Right renal pelvis (tissue), 4 donors: ENCODE measurements around the gene MT1G. TPM values are rescaled to one million over a fixed set of nuclear protein-coding genes. Genes with fewer than 3 reads are reported as not detected.
"Not testable (repeated sequence)": the region's sequence is repeated elsewhere in the genome, so short reads cannot be mapped to it uniquely, and the experiment has no call there.

ENCODE experiments used
- DNase-seq, 4 donors: peaks; one replicate each; pipeline ENCODE4 v3.0.0-alpha.2; 2013; ENCODE audit warnings: low read depth in 4 of 4, low spot score in 3 of 4, missing footprints in 1 of 4
- polyA plus RNA-seq, 4 donors: library from polyadenylated mRNA; unstranded; fragments of 120-200 nt; gene quantifications; one replicate each; pipeline ENCODE4 v1.2.1, GENCODE V29; 2013; ENCODE audit not compliant: insufficient read length in 4 of 4

Gene MT1G
- polyA plus RNA-seq, 4 donors: 16.8 to 231 (median 62.7) TPM

GRCh38 chr16:56623637-56624036 lies 44.2 kb downstream of the MT1G start:
- no peak for DNase-seq

DNA sequence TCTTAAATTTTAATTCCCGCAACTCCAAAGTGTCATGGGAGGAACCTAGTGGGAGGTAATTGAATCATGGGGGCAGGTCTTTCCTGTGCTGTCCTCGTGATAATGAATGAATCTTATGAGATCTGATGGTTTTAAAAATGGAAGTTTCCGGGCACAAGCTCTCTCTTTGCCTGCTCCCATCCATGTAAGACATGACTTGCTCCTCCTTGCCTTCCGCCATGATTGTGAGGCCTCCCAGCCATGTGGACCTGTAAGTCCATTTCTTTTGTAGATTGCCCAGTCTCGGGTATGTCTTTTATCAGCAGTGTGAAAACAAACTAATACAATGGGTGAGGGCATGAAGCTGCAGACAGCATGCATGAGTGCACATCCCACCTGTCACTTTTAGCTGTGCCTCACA lies 44.7 kb downstream of the MT1G start:
- not testable (repeated sequence) for DNase-seq

- DNase-seq: not testable (repeated sequence)
These were observed 46.0 kb downstream of the MT1G start for GRCh38 chr16:56621665-56622445.

GRCh38 chr16:56620339-56620897 lies 47.4 kb downstream of the MT1G start:
- no peak for DNase-seq

DNA sequence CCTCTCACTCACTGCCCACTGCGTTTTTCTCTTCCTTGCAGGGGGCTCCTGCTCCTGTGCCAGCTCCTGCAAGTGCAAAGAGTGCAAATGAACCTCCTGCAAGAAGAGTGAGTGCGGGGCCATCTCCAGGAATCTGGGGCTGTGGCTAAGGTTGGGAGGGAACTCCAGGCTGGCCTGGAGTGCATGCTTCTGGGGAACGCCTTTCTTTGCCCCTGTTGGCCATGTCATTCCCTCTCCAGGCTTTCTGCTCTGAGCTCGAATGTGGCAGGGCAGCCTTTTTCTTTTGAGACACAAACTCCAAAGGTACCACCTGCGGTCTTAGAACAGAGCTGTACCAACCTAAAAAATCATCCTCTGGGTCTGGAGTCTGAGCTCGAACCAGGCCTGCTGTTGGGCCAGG lies 49.7 kb downstream of the MT1G start:
- DNase-seq: no peak

DNA sequence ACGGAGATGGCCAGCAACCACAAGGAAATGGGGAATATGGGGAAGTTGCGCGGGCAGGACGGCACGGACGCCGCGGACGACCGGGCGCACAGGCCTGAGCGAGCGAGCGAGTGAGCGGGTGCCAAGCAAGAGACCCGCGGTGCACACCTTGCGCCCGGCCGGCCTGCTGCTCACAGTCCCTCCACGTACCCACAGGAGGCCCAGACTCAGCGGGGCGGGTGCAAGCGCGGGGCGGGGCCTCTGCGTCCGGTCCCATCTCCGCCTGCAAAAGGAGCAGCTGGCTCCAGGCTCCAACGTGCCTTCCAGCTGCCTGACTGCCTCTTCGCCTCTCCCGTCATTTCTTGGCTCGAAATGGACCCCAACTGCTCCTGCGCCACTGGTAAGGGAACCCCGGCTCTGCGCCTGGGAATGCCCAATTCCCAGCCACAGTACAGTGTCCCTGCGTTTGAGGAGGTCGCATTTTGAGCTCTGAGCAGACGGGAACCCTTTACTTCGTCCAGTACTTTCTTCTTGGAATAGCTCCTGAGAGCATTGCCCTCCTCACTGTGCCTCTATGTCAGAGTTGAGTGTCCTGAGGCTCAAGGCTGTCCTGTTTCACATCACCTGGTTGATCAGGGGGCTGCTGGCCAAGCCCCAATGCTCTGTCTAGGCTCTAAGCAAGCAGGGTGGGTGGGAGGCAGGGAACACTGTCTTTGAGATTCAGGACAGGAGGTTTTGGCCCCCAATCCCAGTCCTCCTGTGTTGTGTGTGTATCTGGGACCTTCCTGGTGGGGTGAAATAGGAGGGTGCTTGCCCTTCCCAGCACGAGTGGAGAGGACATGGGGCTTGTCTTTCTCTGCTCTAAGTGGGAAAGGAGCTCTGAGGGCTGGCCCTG lies 50.4 kb downstream of the MT1G start:
- no peak for DNase-seq

Other genes starting within 250 kb of the MT1G start
- 100 to 1,000 TPM; 118 to 141 (median 128) TPM for gene AMFR, start 242.5 kb downstream of the MT1G start, polyA plus RNA-seq
- 100 to 1,000 TPM; 116 to 146 (median 143) TPM for gene NUDT21, start 216.7 kb downstream of the MT1G start, polyA plus RNA-seq
- 10 to 100 TPM; 36.8 to 42.5 (median 37.7) TPM for gene OGFOD1, start 216.5 kb downstream of the MT1G start, polyA plus RNA-seq
- 100 to 1,000 TPM in 2 of 4 donors, 10 to 100 TPM in 2; 82.2 to 115 (median 104) TPM for gene BBS2, start 148.0 kb downstream of the MT1G start, polyA plus RNA-seq
- gene MT4, start 103.0 kb downstream of the MT1G start, polyA plus RNA-seq: not detected
- 1 to 10 TPM in 1 of 4 donors, under 1 TPM in 3; 0.43 to 1.3 (median 0.89) TPM for gene MT3, start 78.5 kb downstream of the MT1G start, polyA plus RNA-seq
- gene MT2A, start 59.5 kb downstream of the MT1G start, polyA plus RNA-seq: 10 to 100 TPM; 22.4 to 38.0 (median 22.8) TPM
- gene MT1E, start 42.3 kb downstream of the MT1G start, polyA plus RNA-seq: 10 to 100 TPM; 21.8 to 53.3 (median 30.6) TPM
- gene MT1M, start 35.4 kb downstream of the MT1G start, polyA plus RNA-seq: under 1 TPM in 2 of 4 donors, not detected in 2; 0.17 to 0.25 TPM
- under 1 TPM in 1 of 4 donors, not detected in 3; 0.38 TPM for gene MT1A, start 29.4 kb downstream of the MT1G start, polyA plus RNA-seq
- gene MT1B, start 16.2 kb downstream of the MT1G start, polyA plus RNA-seq: 1 to 10 TPM in 1 of 4 donors, not detected in 3; 2.0 TPM
- gene MT1F, start 10.1 kb downstream of the MT1G start, polyA plus RNA-seq: 10 to 100 TPM; 40.3 to 98.2 (median 60.7) TPM
- 10 to 100 TPM in 3 of 4 donors, 1 to 10 TPM in 1; 2.5 to 76.0 (median 16.9) TPM for gene MT1H, start 1.7 kb upstream of the MT1G start, polyA plus RNA-seq
- 10 to 100 TPM; 19.0 to 59.2 (median 30.2) TPM for gene MT1X, start 14.4 kb upstream of the MT1G start, polyA plus RNA-seq
- gene NUP93, start 62.1 kb upstream of the MT1G start, polyA plus RNA-seq: 10 to 100 TPM; 71.2 to 81.7 (median 72.5) TPM
- gene SLC12A3, start 197.1 kb upstream of the MT1G start, polyA plus RNA-seq: 10 to 100 TPM; 36.4 to 58.0 (median 44.9) TPM